Stimulated activated CD4-positive, alpha-beta T cell treated with anti-CD3 and anti-CD28 coated beads, Interleukin-15, amount 100 ng/mL, for 1 hour (primary cell): ENCODE measurements around the gene MDGA2.

ENCODE experiments used
- DNase-seq, 2 donors: peaks; one replicate each; pipeline ENCODE4 v3.0.0-alpha.2; 2020; ENCODE audit warnings: low read depth in 1 of 2, low spot score in 1 of 2

MDGA2 gene

DNA sequence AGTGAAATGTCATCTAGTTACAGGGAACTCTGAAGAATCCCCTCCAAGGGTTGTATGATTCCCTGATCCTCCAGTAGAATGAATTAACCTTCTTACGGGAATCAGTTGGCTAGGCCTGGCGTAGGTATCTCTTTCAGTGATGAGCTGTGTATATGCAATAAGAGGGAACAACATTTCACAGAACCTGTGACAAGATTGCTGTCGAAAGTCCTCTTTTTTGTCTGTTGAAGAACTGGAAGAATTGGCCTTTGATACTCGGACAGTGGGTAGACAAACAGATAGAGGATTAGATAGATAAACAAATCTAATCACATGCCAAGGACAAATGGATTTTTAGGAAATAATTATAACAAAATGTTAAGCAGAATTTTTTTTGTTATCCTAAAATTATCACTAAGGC is 184.6 kb downstream of the MDGA2 start:
- DNase-seq, result no peak

GRCh38 chr14:47490353-47490752 is 185.1 kb downstream of the MDGA2 start:
- DNase-seq, result no peak

DNA sequence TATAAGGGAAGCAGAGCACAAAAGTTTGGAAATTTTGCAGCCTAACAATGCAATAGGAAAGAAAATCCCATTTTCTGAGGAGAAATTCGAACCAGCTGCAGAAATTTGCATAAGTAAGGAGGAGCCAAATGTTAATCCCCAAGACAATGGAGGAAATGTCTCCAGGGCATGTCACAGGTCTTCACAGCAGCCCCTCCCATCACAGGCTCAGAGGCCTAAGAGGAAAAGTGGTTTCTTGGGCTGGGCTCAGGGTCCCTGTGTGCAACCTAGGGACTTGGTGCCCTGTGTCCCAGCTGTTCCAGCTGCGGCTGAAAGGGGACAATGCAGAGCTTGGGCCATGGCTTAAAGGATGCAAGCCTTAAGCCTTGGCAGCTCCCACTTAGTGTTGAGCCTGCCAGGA is 190.0 kb downstream of the MDGA2 start:
- no peak for DNase-seq

GRCh38 chr14:47483449-47483848 is 192.0 kb downstream of the MDGA2 start:
- DNase-seq, result no peak

DNA sequence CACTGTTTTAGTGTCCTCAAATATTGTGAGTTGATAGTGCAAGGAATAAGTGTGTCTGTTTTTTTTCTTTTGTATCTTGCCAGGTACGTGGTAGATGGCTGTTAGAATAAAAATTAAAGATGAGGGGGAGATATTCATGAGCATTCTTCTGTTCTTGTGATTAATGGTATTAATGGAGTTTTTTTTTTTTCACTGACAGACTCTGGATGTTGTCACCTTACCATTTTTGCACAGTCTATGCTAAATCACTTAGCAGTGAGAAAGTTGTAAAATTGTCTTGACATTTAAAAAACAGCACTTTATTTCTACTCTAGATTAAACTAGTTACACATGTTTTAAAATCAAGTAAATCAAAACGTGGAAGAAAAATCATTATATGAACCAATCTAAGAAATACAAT is 204.3 kb downstream of the MDGA2 start:
- no peak for DNase-seq

- no peak for DNase-seq
These were observed 208.5 kb downstream of the MDGA2 start for GRCh38 chr14:47466916-47467315.

GRCh38 chr14:47454025-47454424 is 221.4 kb downstream of the MDGA2 start:
- no peak for DNase-seq

- DNase-seq, result no peak
These were observed 228.3 kb downstream of the MDGA2 start for GRCh38 chr14:47447076-47447475.

- no peak for DNase-seq
These were observed 233.2 kb downstream of the MDGA2 start for GRCh38 chr14:47442211-47442610.

DNA sequence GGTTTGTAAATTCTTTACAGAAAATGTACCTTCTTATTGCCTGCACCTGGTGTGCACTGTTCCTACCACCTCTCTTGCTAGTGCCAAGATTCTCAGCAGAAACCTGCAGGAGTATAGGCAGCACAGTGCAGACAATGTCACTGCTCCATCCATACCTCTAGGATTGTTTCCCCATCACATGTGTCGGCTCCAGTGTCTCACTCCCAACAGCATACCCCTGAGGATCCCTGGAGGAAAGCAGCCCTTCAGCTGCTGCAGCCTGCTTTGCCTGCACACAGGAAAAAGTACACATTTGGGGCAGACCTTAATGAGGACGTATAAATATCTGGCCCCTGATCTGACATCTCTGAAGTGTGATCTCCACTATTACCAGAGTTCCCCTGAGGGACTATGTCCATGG is 235.5 kb downstream of the MDGA2 start:
- DNase-seq, result no peak

GRCh38 chr14:47438650-47439140 is 236.7 kb downstream of the MDGA2 start:
- no peak for DNase-seq

DNA sequence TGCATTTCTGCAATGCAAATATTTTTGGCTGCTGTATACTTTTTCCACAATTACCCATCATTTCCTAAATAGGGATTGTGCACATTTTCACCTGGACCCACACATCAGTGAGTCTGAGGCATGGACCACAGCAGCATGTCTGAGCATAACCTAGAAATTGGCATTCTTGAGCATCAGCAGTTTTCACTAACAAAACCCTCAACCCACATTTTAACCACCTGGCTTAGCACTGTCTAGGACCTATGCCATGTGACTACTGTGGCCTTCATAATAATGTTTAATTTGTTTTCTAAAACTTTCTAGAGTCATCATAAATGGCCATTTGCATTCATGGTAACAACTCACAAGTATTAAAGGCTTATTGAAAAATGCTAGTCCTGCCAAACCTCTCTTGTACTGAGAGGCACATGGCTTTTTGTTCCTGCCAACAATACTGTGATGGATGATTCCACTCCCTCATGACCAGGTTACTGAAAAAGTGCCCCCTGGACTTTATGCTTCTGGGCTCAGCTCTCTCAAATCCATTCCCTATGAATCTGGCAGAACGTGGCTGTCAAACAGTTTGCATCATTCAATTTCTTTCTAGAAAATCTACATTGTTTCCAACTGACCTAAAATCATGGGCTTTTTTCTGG is 240.0 kb downstream of the MDGA2 start:
- no peak for DNase-seq

DNA sequence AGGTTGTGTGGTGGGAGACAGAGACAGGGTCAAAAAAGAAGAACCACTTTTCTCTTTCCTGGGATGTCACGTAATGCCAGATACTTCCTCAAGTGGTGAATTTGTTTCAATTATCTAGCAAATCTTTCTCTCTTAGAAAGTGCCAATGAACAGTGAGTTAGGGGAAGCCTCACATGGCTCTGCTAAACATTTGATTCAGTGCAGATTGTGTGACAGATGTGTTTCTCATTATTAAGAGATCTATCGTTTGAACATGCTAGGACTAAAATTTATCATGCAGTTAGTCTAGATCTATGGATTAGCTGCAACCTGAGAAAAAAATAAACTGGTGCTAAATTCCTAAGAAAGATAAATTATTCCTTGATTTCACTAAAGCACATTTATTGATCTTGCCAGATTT is 247.8 kb downstream of the MDGA2 start:
- DNase-seq, result no peak

GRCh38 chr14:47425302-47425701 is 250.1 kb downstream of the MDGA2 start:
- DNase-seq, result no peak

- DNase-seq, result no peak
These were observed 253.2 kb downstream of the MDGA2 start for GRCh38 chr14:47422191-47422590.

DNA sequence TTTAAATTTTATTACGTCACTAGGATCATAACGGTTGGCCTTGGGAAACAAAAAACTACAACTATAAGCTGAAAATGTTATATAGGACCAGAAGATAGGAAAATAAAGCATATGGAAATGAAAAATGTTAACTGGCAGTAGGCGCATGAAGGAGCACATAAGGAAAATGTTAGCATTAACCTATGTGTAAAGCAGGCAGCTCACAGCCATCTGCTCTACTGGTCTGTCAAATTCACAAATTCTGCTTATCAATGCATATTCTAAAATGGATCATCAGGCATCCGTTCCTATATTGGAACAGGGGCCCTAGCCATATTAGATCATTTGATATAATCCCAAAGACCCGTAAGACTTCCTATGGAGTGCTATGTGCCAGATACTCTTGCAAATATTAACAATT is 263.9 kb downstream of the MDGA2 start:
- no peak for DNase-seq

DNA sequence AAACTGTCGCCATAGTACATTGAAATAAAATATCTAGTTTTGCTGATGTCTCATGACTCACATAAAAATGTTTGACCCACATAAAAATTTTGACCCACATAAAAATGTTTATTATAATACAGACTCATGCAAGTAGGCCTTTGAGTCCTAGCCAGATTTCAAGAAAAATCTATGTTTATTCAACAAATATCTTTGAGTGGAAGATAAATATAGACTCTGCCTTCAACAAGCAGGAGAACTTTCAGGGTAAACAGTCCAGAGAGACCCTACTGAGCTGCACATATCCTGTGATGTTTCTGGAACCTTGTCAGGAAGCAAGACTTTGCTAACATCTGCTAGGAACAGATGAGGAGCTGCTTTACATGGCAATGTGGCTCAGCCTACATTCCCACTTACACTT is 283.1 kb downstream of the MDGA2 start:
- DNase-seq, result no peak

DNA sequence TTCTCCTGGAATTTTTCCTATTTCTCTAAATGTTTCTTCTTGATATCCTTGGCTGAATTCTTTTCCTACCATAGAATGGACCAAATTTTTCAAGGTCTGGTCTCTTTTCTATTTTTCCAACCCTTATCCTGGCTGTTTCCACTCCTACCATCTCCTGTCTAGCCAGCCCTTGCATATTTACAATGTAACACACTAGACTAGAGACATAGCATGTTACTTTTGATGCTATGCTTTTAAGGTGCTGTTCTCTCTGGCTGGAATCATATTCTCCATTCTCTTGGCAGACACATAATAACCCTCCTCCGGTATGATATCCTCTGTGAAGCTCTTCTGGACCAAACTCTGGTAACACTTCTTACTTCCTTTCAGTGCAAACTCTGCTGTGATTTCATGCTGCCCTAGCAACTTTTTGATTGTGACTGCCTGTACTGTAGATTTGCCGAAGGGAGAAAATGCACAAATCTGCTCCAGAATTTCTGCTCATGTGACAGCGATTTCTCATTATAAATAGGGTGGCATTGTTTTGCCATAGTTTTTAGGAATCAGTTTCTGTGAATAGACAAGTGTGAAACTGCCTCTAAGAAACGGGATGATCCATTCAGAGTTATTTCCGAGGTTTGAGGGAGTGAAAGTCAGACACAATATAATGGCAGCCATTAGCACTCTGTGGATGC is 284.4 kb downstream of the MDGA2 start:
- no peak for DNase-seq

DNA sequence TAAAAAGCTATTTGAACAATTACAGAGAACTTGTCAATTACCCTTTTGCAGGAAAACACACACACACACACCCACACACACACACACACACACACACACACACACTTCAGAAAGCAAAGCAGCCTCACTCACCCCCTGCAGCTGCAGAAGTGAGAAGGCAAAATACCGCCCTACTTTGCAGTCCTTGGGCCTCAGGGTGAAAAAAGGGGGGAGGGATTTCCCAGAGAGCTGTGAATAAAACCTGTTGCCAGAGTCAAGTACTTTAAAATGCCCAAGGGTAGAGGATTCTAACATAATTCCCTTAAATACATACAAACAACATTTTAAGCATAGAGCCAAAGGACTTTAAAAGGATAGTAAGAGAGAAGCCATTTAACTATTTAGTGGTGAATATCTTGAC is 285.9 kb downstream of the MDGA2 start:
- DNase-seq, result no peak

DNA sequence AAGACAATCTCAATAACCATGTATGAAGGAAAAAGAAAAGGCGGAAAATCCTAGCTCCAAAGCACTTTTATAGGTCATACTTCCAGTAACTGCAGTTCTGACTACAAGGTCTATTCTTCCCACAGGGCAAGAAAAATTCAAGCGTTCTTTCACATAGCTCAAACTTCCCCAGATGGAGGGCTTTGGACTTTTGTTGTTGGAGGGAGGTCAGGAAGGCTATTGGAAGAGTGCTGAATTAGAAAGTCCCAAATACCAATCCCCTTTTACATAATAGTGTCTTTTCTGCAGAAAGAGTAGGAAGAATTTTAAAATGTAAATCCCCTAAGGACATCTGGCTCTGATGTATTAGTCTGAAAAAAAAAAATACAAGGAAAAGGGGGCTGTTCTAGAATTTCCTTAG is 309.4 kb downstream of the MDGA2 start:
- no peak for DNase-seq

DNA sequence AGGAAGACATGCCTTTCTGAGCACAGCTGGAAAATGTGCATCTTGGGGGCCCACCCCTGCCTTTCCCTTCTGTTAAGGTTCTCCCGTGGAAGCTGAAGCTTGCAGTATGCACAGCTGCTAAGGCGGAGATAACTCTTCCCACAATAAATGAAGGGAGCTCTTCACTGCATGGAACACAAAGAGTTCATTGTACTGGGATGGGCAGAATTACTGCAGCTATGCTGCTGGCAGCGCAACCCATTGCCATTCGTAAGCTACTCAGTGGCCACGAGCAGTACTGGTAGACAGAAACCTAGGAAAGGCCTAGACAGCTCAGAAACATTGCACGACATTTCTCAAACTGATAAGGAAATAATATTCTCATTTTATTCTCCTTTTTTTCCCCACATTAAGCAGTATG is 310.2 kb downstream of the MDGA2 start:
- DNase-seq, result no peak

DNA sequence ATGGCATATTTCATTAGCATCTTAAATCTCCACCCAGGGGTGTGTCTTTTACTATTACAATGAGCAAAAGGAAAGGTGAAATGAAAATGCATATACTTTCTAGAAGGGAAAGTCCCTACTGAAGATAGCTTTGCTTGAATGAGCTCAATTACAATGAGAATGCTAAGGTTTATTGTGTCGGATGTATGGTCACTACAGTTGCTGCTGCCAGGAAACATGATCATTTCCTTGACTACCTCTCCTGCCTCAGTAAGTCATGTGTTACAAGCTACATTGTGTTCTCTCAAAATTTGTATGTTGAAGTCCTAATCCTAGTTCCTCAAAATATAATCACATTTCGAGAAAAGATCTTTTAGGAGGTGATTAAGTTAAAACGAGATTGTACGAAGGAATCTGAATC is 322.2 kb downstream of the MDGA2 start:
- DNase-seq, result no peak

DNA sequence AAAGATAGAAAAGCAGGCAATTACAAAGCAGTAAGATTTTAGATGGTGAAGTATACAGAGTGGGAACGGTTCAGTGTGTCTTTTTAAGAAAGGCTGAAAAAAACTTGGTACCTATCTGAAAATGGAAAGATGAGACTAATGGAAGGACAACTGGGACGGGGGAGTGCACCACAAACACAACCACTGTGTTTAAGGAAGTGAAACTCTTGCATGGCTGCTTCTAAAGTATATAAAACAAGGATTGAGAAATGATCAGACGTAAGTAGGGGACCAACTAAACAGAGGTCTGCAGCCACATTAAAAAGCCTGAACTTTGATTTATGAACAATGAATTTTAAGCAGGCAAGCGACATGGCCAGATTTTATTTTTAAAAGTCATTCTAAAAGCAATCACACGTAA is 328.6 kb downstream of the MDGA2 start:
- DNase-seq, result no peak
